Heart left ventricle (tissue), 16 donors: ENCODE measurements around the gene ABL1. TPM values are rescaled to one million over a fixed set of nuclear protein-coding genes. Genes with fewer than 3 reads are reported as not detected.

Experiments
- ATAC-seq, 4 donors: fragments of 200-7000 bp; cut with Tn5 transposase; one replicate each; pipeline ENCODE4 v1.9.1; 2020 to 2022; ENCODE audit warnings: moderate library complexity in 4 of 4, mild to moderate bottlenecking in 3 of 4, moderate number of reproducible peaks in 1 of 4
- DNase-seq, 5 donors: peaks; one replicate each; pipeline ENCODE4 v3.0.0-alpha.2; 2020
- H3K27ac ChIP-seq, 12 donors: fragments of 200-600 bp; sonication (generic) in 4 of 12; one replicate each; pipeline versions ENCODE4 v1.5.0 to v1.8.0; 2016 to 2022; ENCODE audit warnings: mild to moderate bottlenecking in 2 of 12
- H3K27me3 ChIP-seq, 9 donors: fragments of 200-600 bp; sonication (generic) in 2 of 9; one replicate each; pipeline versions ENCODE4 v1.5.1 to v1.8.0; 2016 to 2022; ENCODE audit warnings: mild to moderate bottlenecking in 3 of 9
- H3K36me3 ChIP-seq, 9 donors: fragments of 200-600 bp; sonication (generic) in 2 of 9; one replicate each; pipeline versions ENCODE4 v1.5.0 to v1.8.0; 2018 to 2022; ENCODE audit warnings: mild to moderate bottlenecking in 2 of 9
- H3K4me1 ChIP-seq, 12 donors: fragments of 200-600 bp; sonication (generic) in 4 of 12; one replicate each; pipeline versions ENCODE4 v1.5.0 to v1.8.0; 2016 to 2022; ENCODE audit warnings: mild to moderate bottlenecking in 3 of 12
- H3K4me3 ChIP-seq, 12 donors: fragments of 200-600 bp; sonication (generic) in 4 of 12; one replicate each; pipeline versions ENCODE4 v1.5.0 to v1.8.0; 2017 to 2022; ENCODE audit warnings: mild to moderate bottlenecking in 9 of 12, moderate library complexity in 4 of 12
- H3K9me3 ChIP-seq, 12 donors: fragments of 200-600 bp; sonication (generic) in 4 of 12; one replicate each; pipeline versions ENCODE4 v1.5.0 to v1.8.0; 2016 to 2022; ENCODE audit warnings: mild to moderate bottlenecking in 1 of 12
- CTCF ChIP-seq, 12 donors: fragments of 200-600 bp; sonication (generic) in 4 of 12; IDR thresholded peaks; one replicate each; pipeline versions ENCODE4 v1.5.0 to v1.8.0; 2018 to 2022; ENCODE audit warnings: antibody characterized with exemption in 12 of 12, mild to moderate bottlenecking in 5 of 12
- POLR2A ChIP-seq, 2 donors: fragments of 450-650 bp; IDR thresholded peaks; one replicate each; pipeline ENCODE4 v1.6.1; 2017; ENCODE audit warnings: antibody characterized with exemption in 2 of 2, mild to moderate bottlenecking in 2 of 2, moderate library complexity in 2 of 2
- WGBS, 4 donors: extraction: QIAGEN DNeasy Blood & Tissue Kit in 2 of 4; methylation state at CpG; one replicate each; pipeline versions ENCODE4 v1.1.5 to v1.1.7; 2013 to 2018; 5-methylcytosine and 5-hydroxymethylcytosine counted together
- intact Hi-C, 10 donors: fragments of 100-400 bp; cut with DNase I; formaldehyde crosslinking; loops; one replicate each; pipeline versions ENCODE4 v1.11.1 to v1.14.2; 2022
- polyA plus RNA-seq, 2 donors: library from polyadenylated mRNA; stranded (reverse); fragments of 200-250 nt; gene quantifications; one replicate each; pipeline ENCODE4 v1.2.3, GENCODE V29; 2013
- total RNA-seq, 9 donors: library from RNA; depleted of rRNA in 2 of 9; stranded (reverse); fragments of >200 nt in 2 of 9; fragmentation: NEBNext Ultra II Directional in 3 of 9; extraction: Animal tissue kit (Norgen Biotek cat#: 25700) in 3 of 9; gene quantifications; one replicate each; pipeline versions ENCODE4 v1.1.0 to v1.2.4, GENCODE V29; 2016 to 2023
- donor health status: ischemic (EF 13 %, LVEDD 7.1; RV severe dilation, severe dysfunction).
- donor health status: healthy with polysubstance abuse.
- donor health status: DM: no; HTN: yes; CAD: no.
- donor health status: DM: no; HTN: no; CAD: no.
- donor health status: ischemic (EF 25% LVEDD 6.9; RV normal size, moderate dysfunction).
- donor health status: ischemic (EF 25% LVEDD 5.7; RV mildly dilated, moderate dysfunction).
- donor health status: healthy.
- donor health status: DM: yes; HTN: yes; CAD: no.
- donor health status: ischemic (EF 35%, LVEDD 5.7; RV mildly dilated, moderate dysfunction).
- donor health status: nonischemic (EF 11% LVEDD 7.7; RV severe dilation, severe dysfunction).
- donor health status: DM: yes; HTN: yes; CAD: no.
- donor health status: PGD.
- donor health status: ischemic (EF 29% LVEDD 5.4; RV normal size, mild dysfunction).
- donor health status: nonischemic (EF 23%, LVEDD 6.1; RV moderate dilation, normal function).

Gene ABL1
- total and polyA plus RNA-seq, 11 donors = 13.2 to 49.8 (median 33.8) TPM

GRCh38 chr9:130872093-130872492, 37.0 kb downstream of the ABL1 start:
- Histone ChIP-seq H3K36me3 (peaks cover 0 to 86% (median 58%) of the 10 kb centered on the region in 9 donors), H3K4me3 (no peak overlapping the region), H3K4me1 (peaks cover 3 to 55% (median 40%) of the 10 kb centered on the region in 12 donors), H3K27me3 (no peaks in the 10 kb centered on the region), H3K27ac (peak overlapping the region in 5 of 12 donors; percentile 68 to 79 (median 73)), H3K9me3 (no peaks in the 10 kb centered on the region)
- DNase-seq (no peak), ATAC-seq (no peak)
- 85 to 94% (median 92%) methylated on average over 15 of the region's 15 CpGs for WGBS, 4 donors
- no peak for TF ChIP-seq CTCF (IDR thresholded peaks at IDR 0.05)
- TF ChIP-seq POLR2A (IDR thresholded peaks at IDR 0.05) = no peak
- intact Hi-C loops = loop anchor here in 4 of 10 donors (2.0 to 5.0 kb wide), 3 partner anchors 60 to 125 kb away; no protein-coding TSS in a partner anchor

GRCh38 chr9:130872508-130872907, 37.5 kb downstream of the ABL1 start:
- TF ChIP-seq CTCF (IDR thresholded peaks at IDR 0.05) (no peak), POLR2A (IDR thresholded peaks at IDR 0.05) (no peak)
- H3K27ac ChIP-seq = peak overlapping the region; percentile 24 to 87 (median 68)
- peaks cover 3 to 55% (median 40%) of the 10 kb centered on the region in 12 donors for H3K4me1 ChIP-seq
- H3K9me3 ChIP-seq = no peaks in the 10 kb centered on the region
- H3K27me3 ChIP-seq = no peaks in the 10 kb centered on the region
- DNase-seq = no peak
- no peak for ATAC-seq
- H3K4me3 ChIP-seq = no peak overlapping the region
- intact Hi-C loops = loop anchor here in 4 of 10 donors (2.0 to 5.0 kb wide), 3 partner anchors 60 to 125 kb away; no protein-coding TSS in a partner anchor
- H3K36me3 ChIP-seq = peaks cover 0 to 89% (median 62%) of the 10 kb centered on the region in 9 donors
- WGBS, 4 donors = 75 to 83% (median 79%) methylated on average over 9 of the region's 9 CpGs

- Histone ChIP-seq H3K4me1 (peaks cover 3 to 55% (median 40%) of the 10 kb centered on the region in 12 donors), H3K4me3 (no peak overlapping the region), H3K36me3 (peaks cover 0 to 94% (median 65%) of the 10 kb centered on the region in 9 donors), H3K9me3 (no peaks in the 10 kb centered on the region), H3K27ac (peak overlapping the region; percentile 24 to 87 (median 68)), H3K27me3 (no peaks in the 10 kb centered on the region)
- WGBS, 4 donors = 69 to 78% (median 75%) methylated on average over 11 to 15 of the region's 15 CpGs
- TF ChIP-seq CTCF (IDR thresholded peaks at IDR 0.05) (no peak), POLR2A (IDR thresholded peaks at IDR 0.05) (no peak)
- ATAC-seq = peak; percentile 53 to 77 (median 60)
- intact Hi-C loops = loop anchor here in 5 of 10 donors (1.0 to 5.0 kb wide), 4 partner anchors 55 to 124 kb away; no protein-coding TSS in a partner anchor
- DNase-seq = peak in 4 of 5 donors; percentile 67 to 84 (median 76)
Measured at GRCh38 chr9:130872912-130873503, 38.0 kb downstream of the ABL1 start.

- peaks cover 3 to 52% (median 39%) of the 10 kb centered on the region in 12 donors for H3K4me1 ChIP-seq
- no peak for DNase-seq
- H3K9me3 ChIP-seq = no peaks in the 10 kb centered on the region
- no peak overlapping the region for H3K4me3 ChIP-seq
- H3K36me3 ChIP-seq = peaks cover 0 to 99% (median 74%) of the 10 kb centered on the region in 9 donors
- peak overlapping the region in 11 of 12 donors; percentile 58 to 87 (median 69) for H3K27ac ChIP-seq
- no peak for TF ChIP-seq CTCF (IDR thresholded peaks at IDR 0.05)
- no peak for TF ChIP-seq POLR2A (IDR thresholded peaks at IDR 0.05)
- WGBS, 4 donors = 85 to 91% (median 88%) methylated on average over 8 of the region's 8 CpGs
- no peak for ATAC-seq
- intact Hi-C loops = loop anchor here in 5 of 10 donors (1.0 to 5.0 kb wide), 4 partner anchors 54 to 123 kb away; no protein-coding TSS in a partner anchor
- no peaks in the 10 kb centered on the region for H3K27me3 ChIP-seq
Measured at GRCh38 chr9:130873966-130874365, 38.9 kb downstream of the ABL1 start.
